Thymus (tissue), 11 donors: ENCODE measurements around the gene GPX5. TPM values are rescaled to one million over a fixed set of nuclear protein-coding genes. Genes with fewer than 3 reads are reported as not detected.
"Not testable (repeated sequence)": the region's sequence is repeated elsewhere in the genome, so short reads cannot be mapped to it uniquely, and the experiment has no call there.

ENCODE experiments used
- DNase-seq, 9 donors: peaks; one replicate each; pipeline ENCODE4 v3.0.0-alpha.2; 2013; ENCODE audit warnings: low spot score in 9 of 9, low read depth in 6 of 9, missing footprints in 1 of 9
- H3K27ac ChIP-seq, 2 donors: one replicate each; pipeline ENCODE4 v1.5.1; 2013; ENCODE audit warnings: control low read depth in 1 of 2, low read depth in 1 of 2, low read length in 1 of 2, mild to moderate bottlenecking in 1 of 2, moderate library complexity in 1 of 2
- H3K27me3 ChIP-seq, 2 donors: one replicate each; pipeline ENCODE4 v1.5.1; 2013; ENCODE audit warnings: low read length in 1 of 2; ENCODE audit not compliant: control insufficient read depth in 2 of 2, insufficient read depth in 1 of 2
- H3K36me3 ChIP-seq, 2 donors: one replicate each; pipeline ENCODE4 v1.5.1; 2013; ENCODE audit warnings: low read length in 1 of 2, mild to moderate bottlenecking in 1 of 2, moderate library complexity in 1 of 2; ENCODE audit not compliant: control insufficient read depth in 2 of 2, insufficient read depth in 2 of 2
- H3K4me1 ChIP-seq, 2 donors: one replicate each; pipeline ENCODE4 v1.5.1; 2013; ENCODE audit warnings: low read length in 2 of 2; ENCODE audit not compliant: control insufficient read depth in 2 of 2, insufficient read depth in 2 of 2
- H3K4me3 ChIP-seq, 2 donors: one replicate each; pipeline ENCODE4 v1.5.1; 2013; ENCODE audit warnings: low read length in 2 of 2, control low read depth in 1 of 2, mild to moderate bottlenecking in 1 of 2
- H3K9me3 ChIP-seq, 2 donors: one replicate each; pipeline ENCODE4 v1.5.1; 2013; ENCODE audit warnings: low read length in 1 of 2, mild to moderate bottlenecking in 1 of 2; ENCODE audit not compliant: control insufficient read depth in 2 of 2, insufficient read depth in 1 of 2
- WGBS: extraction: QIAGEN DNeasy Blood & Tissue Kit; methylation state at CpG from one replicate; pipeline ENCODE4 v1.1.7; 2013; 5-methylcytosine and 5-hydroxymethylcytosine counted together
- polyA plus RNA-seq: library from polyadenylated mRNA; stranded (reverse); fragments of 200-250 nt; gene quantifications from one replicate; pipeline ENCODE4 v1.2.3, GENCODE V29; 2013
- total RNA-seq: library from RNA; stranded (reverse); fragments of 120-200 nt; gene quantifications from one replicate; pipeline ENCODE4 v1.2.4, GENCODE V29; 2013
- donor health status: healthy.

Gene GPX5
- total and polyA plus RNA-seq, 2 donors = 0.05 TPM; not detected in 1

DNA sequence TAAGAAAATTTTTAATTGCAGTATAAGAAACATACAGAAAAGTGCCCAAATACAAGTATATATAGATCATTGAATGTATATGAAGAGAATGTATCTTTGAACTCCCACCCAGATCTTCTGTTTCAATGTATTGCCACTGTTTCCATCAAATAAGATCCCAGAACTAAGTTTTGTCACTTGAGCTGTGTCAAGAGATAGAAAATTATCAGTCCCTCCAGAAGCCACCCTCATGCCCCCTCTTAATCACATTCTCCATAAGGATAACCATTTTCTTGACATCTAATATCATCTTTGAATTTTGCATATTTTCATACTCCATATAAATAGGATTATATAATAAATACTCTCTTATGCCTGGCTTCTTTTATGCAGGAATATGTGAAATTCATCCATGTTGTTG is 20.3 kb downstream of the GPX5 start:
- Histone ChIP-seq H3K9me3 (no peaks in the 10 kb centered on the region), H3K4me3 (no peak overlapping the region), H3K4me1 (peaks cover 0 to 10% of the 10 kb centered on the region in 2 donors), H3K36me3 (no peaks in the 10 kb centered on the region), H3K27ac (no peak overlapping the region), H3K27me3 (peaks cover 10 to 23% of the 10 kb centered on the region in 2 donors)
- no peak for DNase-seq

DNA sequence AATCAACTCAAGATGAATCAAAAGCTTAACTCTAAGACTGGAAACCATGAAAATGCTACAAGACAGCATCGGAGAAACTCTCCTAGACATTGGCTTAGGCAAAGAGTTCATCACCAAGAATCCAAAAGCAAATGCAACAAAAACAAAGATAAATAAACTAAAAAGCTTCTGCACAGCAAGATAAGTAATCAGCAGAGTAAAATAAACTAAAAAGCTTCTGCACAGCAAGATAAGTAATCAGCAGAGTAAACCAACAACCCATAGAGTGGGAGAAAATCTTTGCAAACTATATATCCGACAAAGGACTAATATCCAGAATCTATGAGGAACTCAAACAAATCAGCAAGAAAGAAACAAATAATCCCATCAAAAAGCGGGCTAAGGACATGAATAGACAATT is 21.3 kb downstream of the GPX5 start:
- 84% methylated on average over 3 of the region's 3 CpGs for WGBS
- Histone ChIP-seq H3K27me3 (peaks cover 10 to 18% of the 10 kb centered on the region in 2 donors), H3K4me1 (peaks cover 0 to 10% of the 10 kb centered on the region in 2 donors)
- not testable (repeated sequence) for H3K4me3 ChIP-seq, H3K9me3 ChIP-seq, H3K27ac ChIP-seq, H3K36me3 ChIP-seq, DNase-seq

DNA sequence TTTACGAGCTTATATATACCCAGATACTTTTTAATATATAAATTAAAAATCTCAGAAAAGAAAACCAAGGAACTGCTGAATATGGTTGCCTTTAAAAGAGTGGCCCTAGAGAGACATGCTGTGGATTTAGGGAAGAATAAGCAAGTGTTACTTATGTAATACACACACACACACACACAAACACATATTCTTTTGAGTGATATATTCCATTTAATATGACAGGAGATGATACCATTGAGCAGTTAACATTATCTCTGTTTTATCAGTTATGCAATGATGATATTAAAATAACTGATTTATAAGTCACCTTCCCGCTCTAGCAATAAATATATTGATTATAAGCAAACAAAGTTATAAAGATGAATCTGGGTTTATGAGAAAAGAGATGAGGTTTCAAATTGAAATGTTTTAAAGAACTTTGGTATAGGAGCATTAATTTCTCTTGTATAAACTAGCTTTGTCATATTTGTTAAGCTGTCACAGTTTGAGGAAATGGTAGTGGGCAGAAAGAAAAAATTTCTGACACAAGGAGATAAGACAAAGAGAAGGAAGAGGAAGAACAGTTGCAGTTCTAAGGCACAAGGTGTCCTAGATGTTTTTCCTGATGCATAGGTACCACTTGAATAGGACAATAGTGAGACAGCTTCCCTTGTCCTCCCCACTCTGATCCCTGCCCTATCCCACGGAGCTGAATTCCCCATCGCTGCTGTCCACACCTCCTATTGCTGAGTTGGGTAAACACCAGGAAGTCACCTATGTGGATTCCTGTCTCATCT is 26.4 kb downstream of the GPX5 start:
- Histone ChIP-seq H3K27ac (no peak overlapping the region), H3K27me3 (peaks cover 4 to 20% of the 10 kb centered on the region in 2 donors)
- WGBS = 72% methylated on average over 4 of the region's 4 CpGs

DNA sequence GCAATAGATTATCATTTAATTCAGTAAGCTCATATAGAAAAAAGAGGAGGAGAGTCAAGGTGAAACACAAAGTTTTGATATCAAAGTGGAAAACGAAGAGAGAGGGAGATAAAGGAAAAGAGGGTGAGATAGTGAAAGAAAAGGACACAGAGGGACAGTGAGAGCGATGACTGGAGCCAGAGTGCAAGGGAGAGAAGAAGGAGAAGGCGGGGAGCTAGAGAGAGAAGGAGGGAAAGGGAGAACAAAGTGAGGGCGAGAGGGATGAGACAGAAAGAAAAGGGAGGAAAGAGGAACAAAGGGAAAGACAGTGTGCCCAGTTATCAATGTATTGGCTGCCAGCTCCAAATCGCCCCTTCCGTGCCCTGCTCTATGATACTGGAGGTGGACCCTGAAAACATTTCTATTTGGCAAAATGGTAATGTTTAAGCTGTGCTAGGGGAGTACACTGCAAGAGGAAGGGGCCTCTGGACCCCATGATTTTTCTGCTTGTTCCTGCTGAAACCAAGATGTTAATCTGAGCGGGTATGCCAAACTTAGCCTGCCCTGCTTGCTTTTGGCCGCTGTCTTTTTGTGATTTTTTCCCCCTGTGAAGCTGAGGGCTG is 27.8 kb downstream of the GPX5 start:
- no peaks in the 10 kb centered on the region for H3K4me1 ChIP-seq
- 55% methylated on average over 8 of the region's 8 CpGs for WGBS
- H3K27ac ChIP-seq = no peak overlapping the region
- no peaks in the 10 kb centered on the region for H3K36me3 ChIP-seq
- DNase-seq = no peak
- no peaks in the 10 kb centered on the region for H3K9me3 ChIP-seq
- H3K27me3 ChIP-seq = peaks cover 4 to 20% of the 10 kb centered on the region in 2 donors
- H3K4me3 ChIP-seq = no peak overlapping the region

More for the DNA sequence above, 26.4 kb downstream of the GPX5 start:
- Histone ChIP-seq H3K4me1 (no peaks in the 10 kb centered on the region), H3K36me3 (no peaks in the 10 kb centered on the region), H3K9me3 (no peaks in the 10 kb centered on the region), H3K4me3 (no peak overlapping the region)
- DNase-seq = no peak

DNA sequence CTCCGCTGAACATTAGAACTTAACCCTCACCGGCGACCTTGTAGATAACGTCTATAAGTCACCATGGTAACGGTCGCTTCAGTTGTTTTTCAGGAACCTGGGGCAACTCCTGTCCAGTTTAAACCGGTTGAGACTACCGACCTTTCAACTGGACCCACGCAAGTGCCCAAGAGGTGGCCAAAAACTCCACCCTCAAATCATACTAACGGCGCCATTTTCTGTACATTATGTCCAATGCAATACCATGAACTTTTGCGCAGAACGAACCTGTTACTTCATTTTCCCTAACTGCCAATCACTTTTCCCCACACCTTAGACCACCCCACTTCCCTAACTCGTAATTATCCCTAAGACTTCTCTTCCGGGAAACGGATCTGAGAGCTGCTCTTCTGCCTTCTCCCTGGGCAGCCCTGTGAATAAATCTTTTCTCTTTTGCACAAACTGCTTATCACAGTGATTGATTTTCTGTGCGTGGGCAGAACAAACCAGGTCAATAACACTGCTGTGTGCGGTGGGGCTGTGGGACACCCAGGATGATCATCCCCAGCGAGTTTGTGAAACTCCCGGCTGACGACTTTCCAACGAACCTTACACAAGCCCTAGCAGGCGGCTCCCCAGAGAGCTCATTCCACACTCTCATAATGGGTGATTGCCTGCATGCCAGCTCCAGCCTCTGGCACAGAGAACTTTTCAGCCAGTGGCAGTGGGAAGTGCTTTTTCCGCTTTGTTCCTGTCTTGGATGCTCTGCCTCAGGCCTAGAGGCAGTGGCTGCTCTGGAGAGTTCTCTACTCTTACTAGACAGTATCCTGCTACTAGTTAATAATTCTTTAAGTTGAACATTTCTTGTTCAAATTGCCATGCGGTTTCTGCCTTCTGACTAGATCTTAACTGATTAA is 28.6 kb downstream of the GPX5 start:
- no peak overlapping the region for H3K27ac ChIP-seq
- no peaks in the 10 kb centered on the region for H3K4me1 ChIP-seq
- H3K27me3 ChIP-seq = peaks cover 4 to 20% of the 10 kb centered on the region in 2 donors
- H3K36me3 ChIP-seq = no peaks in the 10 kb centered on the region
- H3K4me3 ChIP-seq = no peak overlapping the region
- WGBS = 37% methylated on average over 25 of the region's 25 CpGs
- H3K9me3 ChIP-seq = no peaks in the 10 kb centered on the region
- no peak for DNase-seq

DNA sequence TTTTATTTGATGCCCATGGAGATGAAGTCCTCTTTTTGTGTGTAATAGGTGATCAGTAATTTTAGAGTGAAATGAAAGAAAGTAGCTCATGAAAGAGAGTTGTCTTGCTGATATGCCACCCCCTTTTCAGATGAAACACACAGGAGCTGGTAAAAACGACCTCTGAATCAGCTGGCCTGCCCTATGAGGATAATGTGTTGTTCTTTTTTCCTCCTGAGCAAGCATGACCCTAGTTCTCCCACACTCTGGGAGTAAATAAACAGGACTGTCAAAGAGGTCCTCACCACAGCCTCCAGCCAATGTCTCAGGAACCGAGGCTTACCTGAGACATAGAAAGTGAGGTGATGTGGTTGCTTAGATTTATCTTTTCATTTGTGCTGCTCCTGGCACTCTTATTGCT is 29.5 kb downstream of the GPX5 start:
- Histone ChIP-seq H3K4me1 (no peaks in the 10 kb centered on the region), H3K27me3 (peaks cover 4 to 18% of the 10 kb centered on the region in 2 donors), H3K4me3 (no peak overlapping the region), H3K36me3 (no peaks in the 10 kb centered on the region), H3K9me3 (no peaks in the 10 kb centered on the region), H3K27ac (no peak overlapping the region)
- WGBS = 75% methylated on average over 2 of the region's 2 CpGs
- no peak for DNase-seq

DNA sequence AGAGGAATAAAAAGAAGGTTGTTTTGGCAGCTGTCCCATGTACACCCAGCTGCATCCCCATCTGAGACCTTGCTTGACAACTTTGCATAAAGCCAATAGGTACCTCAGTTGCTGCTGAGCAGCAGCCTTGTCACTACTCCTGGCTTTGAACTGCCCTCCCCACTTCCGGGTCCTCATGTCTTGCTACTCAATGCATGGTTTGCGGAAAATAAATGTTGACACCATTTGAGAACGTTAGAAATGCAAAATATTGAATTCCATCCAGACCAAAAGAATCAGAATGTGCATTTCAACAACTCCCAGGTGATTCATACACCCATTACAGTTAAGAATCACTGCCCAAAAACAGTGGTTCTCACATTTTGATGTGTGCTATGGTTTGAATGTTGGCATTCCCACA is 32.9 kb downstream of the GPX5 start:
- WGBS = 86% methylated on average over 3 of the region's 3 CpGs
- no peak for DNase-seq
- no peak overlapping the region for H3K27ac ChIP-seq
- H3K4me3 ChIP-seq = no peak overlapping the region
- peaks cover 0 to 9% of the 10 kb centered on the region in 2 donors for H3K27me3 ChIP-seq
- no peaks in the 10 kb centered on the region for H3K9me3 ChIP-seq
- H3K4me1 ChIP-seq = no peaks in the 10 kb centered on the region
- no peaks in the 10 kb centered on the region for H3K36me3 ChIP-seq

DNA sequence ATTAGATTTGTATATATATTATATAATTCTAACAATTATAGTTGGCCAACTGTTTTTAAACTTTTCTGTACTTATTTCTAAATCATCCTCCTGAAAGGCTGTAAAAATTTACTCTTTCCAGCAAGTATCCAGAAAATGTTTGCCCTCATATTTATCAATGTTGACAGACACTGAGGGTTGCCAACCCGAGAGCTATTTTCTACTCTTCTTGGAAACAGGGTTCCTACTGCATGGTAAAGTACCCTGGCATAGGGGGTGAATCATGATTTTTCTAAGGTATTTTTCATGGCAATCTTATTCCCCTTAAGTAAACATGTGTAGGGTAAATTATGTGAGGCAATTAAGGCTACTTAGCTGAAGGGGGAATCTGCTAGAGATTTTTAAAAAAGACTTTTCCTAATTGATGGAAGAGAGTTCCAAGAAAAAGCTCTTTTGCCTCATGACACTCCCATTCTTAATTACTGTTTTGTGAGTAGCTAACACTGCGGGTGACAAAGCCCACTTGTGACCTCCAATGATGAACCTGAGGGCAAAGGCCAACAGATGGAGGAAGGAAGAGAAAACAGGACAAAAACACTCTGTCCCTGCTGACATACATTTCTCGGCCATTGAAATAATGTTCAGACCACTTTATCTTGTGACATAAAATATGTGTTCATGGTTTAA is 37.9 kb downstream of the GPX5 start:
- 92% methylated on average over 3 of the region's 3 CpGs for WGBS

More for the DNA sequence above, 37.9 kb downstream of the GPX5 start:
- Histone ChIP-seq H3K27me3 (peaks cover 0 to 2% of the 10 kb centered on the region in 2 donors), H3K9me3 (no peaks in the 10 kb centered on the region), H3K27ac (no peak overlapping the region), H3K4me1 (no peaks in the 10 kb centered on the region), H3K4me3 (no peak overlapping the region), H3K36me3 (no peaks in the 10 kb centered on the region)
- no peak for DNase-seq
